ENCODE data around the gene SHANK3.
"Not testable (repeated sequence)": the region's sequence is repeated elsewhere in the genome, so short reads cannot be mapped to it uniquely, and the experiment has no call there.

The SHANK3 gene

DNA sequence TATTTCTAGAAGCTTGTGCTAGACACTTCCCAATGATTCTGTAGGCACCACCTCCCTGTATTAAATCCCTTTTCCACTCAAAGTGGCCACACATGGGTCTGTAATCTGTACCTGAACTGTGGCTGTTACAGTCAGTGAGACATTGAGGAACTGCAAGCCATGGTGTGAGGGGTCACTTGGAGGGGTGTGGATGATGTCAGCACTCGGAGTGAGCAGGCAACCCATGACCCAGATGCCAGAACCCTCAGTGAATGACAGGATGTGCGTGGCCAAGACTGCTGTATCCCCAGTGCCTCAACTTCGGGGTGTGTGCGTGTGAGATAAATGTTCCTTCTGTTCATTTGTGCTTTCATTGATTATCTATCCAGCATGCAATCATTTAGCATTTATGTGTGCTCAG lies 14.7 kb upstream of the SHANK3 start:
- no CpG with 5 or more reads among the region's 4 CpGs for WGBS (ENCODE audit: extremely low coverage, insufficient coverage, insufficient read length)
- DNase-seq: no peak
- H2BK5ac ChIP-seq (ENCODE audit: low read depth, low read length, poor library complexity): no peak overlapping the region

DNA sequence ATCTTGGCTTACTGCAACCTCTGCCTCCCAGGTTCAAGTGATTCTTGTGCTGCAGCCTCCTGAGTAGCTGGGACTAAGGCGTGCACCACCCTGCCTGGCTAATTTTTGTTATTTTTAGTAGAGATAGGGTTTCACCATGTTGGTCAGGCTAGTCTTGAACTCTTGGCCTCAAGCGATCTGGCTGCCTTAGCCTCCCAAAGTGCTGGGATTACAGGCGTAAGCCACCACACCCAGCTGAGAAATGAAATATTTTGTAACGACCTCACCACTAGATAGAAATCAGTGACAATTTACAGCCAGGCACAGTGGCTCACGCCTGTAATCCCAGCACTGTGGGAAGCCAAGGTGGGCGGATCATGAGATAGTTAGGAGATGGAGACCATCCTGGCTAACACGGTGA lies 12.9 kb upstream of the SHANK3 start:
- not testable (repeated sequence) for H2BK5ac ChIP-seq (ENCODE audit: low read depth, low read length, poor library complexity); H3K18ac ChIP-seq (ENCODE audit: low read length); H3K4me2 ChIP-seq (ENCODE audit: low read length); H2BK120ac ChIP-seq (ENCODE audit: insufficient read depth, low read length, poor library complexity); H3K36me3 ChIP-seq (ENCODE audit: control insufficient read depth in 1 of 2, insufficient read depth in 2 of 2, low read length in 2 of 2); H3K14ac ChIP-seq (ENCODE audit: low read length); H2AK5ac ChIP-seq (ENCODE audit: low read length); H4K12ac ChIP-seq (ENCODE audit: low read depth, low read length); H4K91ac ChIP-seq (ENCODE audit: low read depth, low read length); H2AFZ ChIP-seq (ENCODE audit: insufficient read depth, low read length, poor library complexity); H3K79me1 ChIP-seq (ENCODE audit: low read length); H4K8ac ChIP-seq (ENCODE audit: low read depth, low read length); H3K9me3 ChIP-seq (ENCODE audit: insufficient read depth, low read depth, low read length); H3K27me3 ChIP-seq (ENCODE audit: insufficient read depth, low read length); H2BK12ac ChIP-seq (ENCODE audit: low read length); H3K4me3 ChIP-seq (ENCODE audit: low read depth, low read length); H3K9ac ChIP-seq (ENCODE audit: low read length); H3K27ac ChIP-seq (ENCODE audit: low read depth, low read length); H3K79me2 ChIP-seq (ENCODE audit: control insufficient read depth, insufficient read depth, low read length, poor library complexity); H3K23ac ChIP-seq (ENCODE audit: low read length); H3K4ac ChIP-seq (ENCODE audit: low read depth, low read length)
- WGBS (ENCODE audit: extremely low coverage, insufficient coverage, insufficient read length): no CpG with 5 or more reads among the region's 7 CpGs
- peak; percentile 75 to 84 for DNase-seq
- H3K4me1 ChIP-seq (ENCODE audit: control insufficient read depth in 1 of 2, insufficient read depth in 2 of 2, low read length in 2 of 2): peaks cover 11 to 12% of the 10 kb centered on the region in 2 experiments

More for the DNA sequence above, 14.7 kb upstream of the SHANK3 start:
- no peak overlapping the region for H3K14ac ChIP-seq (ENCODE audit: low read length)
- no peak overlapping the region for H2AFZ ChIP-seq (ENCODE audit: insufficient read depth, low read length, poor library complexity)
- H3K4me2 ChIP-seq (ENCODE audit: low read length): no peak overlapping the region
- H3K27ac ChIP-seq (ENCODE audit: low read depth, low read length): no peak overlapping the region
- H4K91ac ChIP-seq (ENCODE audit: low read depth, low read length): no peak overlapping the region
- no peak overlapping the region for H3K9ac ChIP-seq (ENCODE audit: low read length)
- no peaks in the 10 kb centered on the region for H3K36me3 ChIP-seq (ENCODE audit: control insufficient read depth in 1 of 2, insufficient read depth in 2 of 2, low read length in 2 of 2)
- peaks cover 5% of the 10 kb centered on the region for H3K9me3 ChIP-seq (ENCODE audit: insufficient read depth, low read depth, low read length)
- H3K4me3 ChIP-seq (ENCODE audit: low read depth, low read length): no peak overlapping the region
- no peaks in the 10 kb centered on the region for H3K27me3 ChIP-seq (ENCODE audit: insufficient read depth, low read length)
- no peaks in the 10 kb centered on the region for H3K79me1 ChIP-seq (ENCODE audit: low read length)
- H3K4ac ChIP-seq (ENCODE audit: low read depth, low read length): no peak overlapping the region
- no peaks in the 10 kb centered on the region for H3K79me2 ChIP-seq (ENCODE audit: control insufficient read depth, insufficient read depth, low read length, poor library complexity)
- H4K12ac ChIP-seq (ENCODE audit: low read depth, low read length): no peak overlapping the region
- H2BK12ac ChIP-seq (ENCODE audit: low read length): no peak overlapping the region
- H3K18ac ChIP-seq (ENCODE audit: low read length): no peak overlapping the region
- H4K8ac ChIP-seq (ENCODE audit: low read depth, low read length): no peak overlapping the region
- H3K23ac ChIP-seq (ENCODE audit: low read length): no peak overlapping the region
- H2AK5ac ChIP-seq (ENCODE audit: low read length): no peak overlapping the region
- no peak overlapping the region for H2BK120ac ChIP-seq (ENCODE audit: insufficient read depth, low read length, poor library complexity)
- peaks cover 11 to 12% of the 10 kb centered on the region in 2 experiments for H3K4me1 ChIP-seq (ENCODE audit: control insufficient read depth in 1 of 2, insufficient read depth in 2 of 2, low read length in 2 of 2)

DNA sequence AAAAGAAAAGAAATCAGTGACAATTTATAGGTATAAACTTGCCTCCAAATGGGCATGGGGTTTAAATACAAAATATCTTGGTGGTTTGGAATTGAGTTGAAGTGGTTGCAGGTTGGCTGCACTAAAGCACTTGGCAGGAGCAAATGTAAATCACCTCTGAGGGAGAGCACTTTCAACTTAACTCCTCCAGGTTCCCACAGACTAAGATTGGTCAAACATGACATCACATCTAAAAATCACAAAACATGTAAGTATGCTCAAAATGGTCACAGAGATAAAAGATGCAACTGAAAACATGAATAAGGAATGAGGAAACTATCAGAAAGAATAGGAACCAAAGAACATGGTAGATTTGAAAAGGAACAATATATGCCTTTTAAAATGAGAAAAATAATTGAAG lies 12.3 kb upstream of the SHANK3 start:
- no peak overlapping the region for H3K18ac ChIP-seq (ENCODE audit: low read length)
- no peak overlapping the region for H3K23ac ChIP-seq (ENCODE audit: low read length)
- no peak overlapping the region for H2BK5ac ChIP-seq (ENCODE audit: low read depth, low read length, poor library complexity)
- no peak overlapping the region for H3K4me3 ChIP-seq (ENCODE audit: low read depth, low read length)
- no peak overlapping the region for H2BK12ac ChIP-seq (ENCODE audit: low read length)
- no peak overlapping the region for H2AFZ ChIP-seq (ENCODE audit: insufficient read depth, low read length, poor library complexity)
- H3K27me3 ChIP-seq (ENCODE audit: insufficient read depth, low read length): no peaks in the 10 kb centered on the region
- H3K4ac ChIP-seq (ENCODE audit: low read depth, low read length): no peak overlapping the region
- H2AK5ac ChIP-seq (ENCODE audit: low read length): no peak overlapping the region
- no peak overlapping the region for H4K8ac ChIP-seq (ENCODE audit: low read depth, low read length)
- H4K12ac ChIP-seq (ENCODE audit: low read depth, low read length): no peak overlapping the region
- no peaks in the 10 kb centered on the region for H3K36me3 ChIP-seq (ENCODE audit: control insufficient read depth in 1 of 2, insufficient read depth in 2 of 2, low read length in 2 of 2)
- peaks cover 4% of the 10 kb centered on the region for H3K9me3 ChIP-seq (ENCODE audit: insufficient read depth, low read depth, low read length)
- H3K79me1 ChIP-seq (ENCODE audit: low read length): no peaks in the 10 kb centered on the region
- no peak overlapping the region for H3K27ac ChIP-seq (ENCODE audit: low read depth, low read length)
- no peak overlapping the region for H3K4me2 ChIP-seq (ENCODE audit: low read length)
- H4K91ac ChIP-seq (ENCODE audit: low read depth, low read length): no peak overlapping the region
- H3K4me1 ChIP-seq (ENCODE audit: control insufficient read depth in 1 of 2, insufficient read depth in 2 of 2, low read length in 2 of 2): peaks cover 11 to 12% of the 10 kb centered on the region in 2 experiments
- H3K79me2 ChIP-seq (ENCODE audit: control insufficient read depth, insufficient read depth, low read length, poor library complexity): no peaks in the 10 kb centered on the region
- H3K9ac ChIP-seq (ENCODE audit: low read length): no peak overlapping the region
- DNase-seq: peak; percentile 30 to 87
- no peak overlapping the region for H3K14ac ChIP-seq (ENCODE audit: low read length)
- H2BK120ac ChIP-seq (ENCODE audit: insufficient read depth, low read length, poor library complexity): no peak overlapping the region

DNA sequence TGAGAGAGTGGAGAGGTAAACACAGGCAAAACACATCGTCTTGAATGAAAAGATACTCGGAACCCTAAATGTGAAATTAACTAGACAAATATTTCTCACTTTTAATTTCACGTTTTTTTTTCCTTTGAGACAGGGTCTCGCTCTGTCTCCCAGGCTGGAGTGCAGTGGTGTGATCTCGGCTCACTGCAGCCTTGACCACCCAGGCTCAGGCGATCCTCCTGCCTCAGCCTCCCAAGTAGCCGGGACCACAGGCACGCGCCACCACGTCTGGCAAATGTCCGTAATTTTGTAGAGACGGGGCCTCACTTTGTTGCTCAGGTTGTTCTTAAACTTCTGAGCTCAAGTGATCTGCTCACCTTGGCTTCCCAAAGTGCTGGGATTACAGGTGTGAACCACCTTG lies 7.4 kb upstream of the SHANK3 start:
- H3K36me3 ChIP-seq (ENCODE audit: control insufficient read depth in 1 of 2, insufficient read depth in 2 of 2, low read length in 2 of 2): no peaks in the 10 kb centered on the region
- H3K4me3 ChIP-seq (ENCODE audit: low read depth, low read length): no peak overlapping the region
- no peak overlapping the region for H2BK5ac ChIP-seq (ENCODE audit: low read depth, low read length, poor library complexity)
- H2BK12ac ChIP-seq (ENCODE audit: low read length): no peak overlapping the region
- H3K27ac ChIP-seq (ENCODE audit: low read depth, low read length): no peak overlapping the region
- H3K14ac ChIP-seq (ENCODE audit: low read length): no peak overlapping the region
- H3K4me2 ChIP-seq (ENCODE audit: low read length): no peak overlapping the region
- no peak overlapping the region for H4K91ac ChIP-seq (ENCODE audit: low read depth, low read length)
- no peak overlapping the region for H4K12ac ChIP-seq (ENCODE audit: low read depth, low read length)
- peaks cover 2% of the 10 kb centered on the region for H3K9me3 ChIP-seq (ENCODE audit: insufficient read depth, low read depth, low read length)
- WGBS (ENCODE audit: extremely low coverage, insufficient coverage, insufficient read length): no CpG with 5 or more reads among the region's 12 CpGs
- H4K8ac ChIP-seq (ENCODE audit: low read depth, low read length): no peak overlapping the region
- H2AFZ ChIP-seq (ENCODE audit: insufficient read depth, low read length, poor library complexity): no peak overlapping the region
- H3K18ac ChIP-seq (ENCODE audit: low read length): no peak overlapping the region
- no peaks in the 10 kb centered on the region for H3K4me1 ChIP-seq (ENCODE audit: control insufficient read depth in 1 of 2, insufficient read depth in 2 of 2, low read length in 2 of 2)
- H3K79me2 ChIP-seq (ENCODE audit: control insufficient read depth, insufficient read depth, low read length, poor library complexity): no peaks in the 10 kb centered on the region
- H3K9ac ChIP-seq (ENCODE audit: low read length): no peak overlapping the region
- no peak for DNase-seq
- H3K79me1 ChIP-seq (ENCODE audit: low read length): no peaks in the 10 kb centered on the region
- H3K4ac ChIP-seq (ENCODE audit: low read depth, low read length): no peak overlapping the region
- no peak overlapping the region for H3K23ac ChIP-seq (ENCODE audit: low read length)
- no peak overlapping the region for H2AK5ac ChIP-seq (ENCODE audit: low read length)
- H2BK120ac ChIP-seq (ENCODE audit: insufficient read depth, low read length, poor library complexity): no peak overlapping the region
- H3K27me3 ChIP-seq (ENCODE audit: insufficient read depth, low read length): no peaks in the 10 kb centered on the region
